Tibial nerve (tissue), 4 donors: ENCODE data around the gene TENM4. TPM values are rescaled to one million over a fixed set of nuclear protein-coding genes. Genes with fewer than 3 reads are reported as not detected.

Source experiments
- DNase-seq, 2 donors: peaks; one replicate each; pipeline ENCODE4 v3.0.0-alpha.2; 2019; ENCODE audit warnings: low spot score in 2 of 2
- H3K27ac ChIP-seq, 4 donors: fragments of 200-600 bp; sonication (generic) in 3 of 4; one replicate each; pipeline ENCODE4 v1.5.1; 2017 to 2019; ENCODE audit warnings: mild to moderate bottlenecking in 1 of 4
- H3K27me3 ChIP-seq, 2 donors: fragments of 200-600 bp; sonication (generic) in 1 of 2; one replicate each; pipeline versions ENCODE4 v1.5.1 to v1.6.0; 2017 to 2019
- H3K36me3 ChIP-seq, 3 donors: fragments of 200-600 bp; sonication (generic); one replicate each; pipeline ENCODE4 v1.5.1; 2018 to 2019
- H3K4me1 ChIP-seq, 4 donors: fragments of 200-600 bp; sonication (generic) in 3 of 4; one replicate each; pipeline ENCODE4 v1.5.1; 2017 to 2019
- H3K4me3 ChIP-seq, 4 donors: fragments of 200-600 bp; sonication (generic) in 3 of 4; one replicate each; pipeline ENCODE4 v1.5.1; 2017 to 2019; ENCODE audit warnings: mild to moderate bottlenecking in 1 of 4, moderate library complexity in 1 of 4
- H3K9me3 ChIP-seq, 4 donors: fragments of 200-600 bp; sonication (generic) in 3 of 4; one replicate each; pipeline ENCODE4 v1.5.1; 2017 to 2019
- CTCF ChIP-seq, 5 experiments: fragments of 200-600 bp in 3 of 5; fragments of 450-650 bp in 2 of 5; sonication (generic) in 3 of 5; IDR thresholded peaks; one replicate each; pipeline ENCODE4 v1.5.1; 2016 to 2019; ENCODE audit warnings: antibody characterized with exemption in 5 of 5, mild to moderate bottlenecking in 3 of 5, moderate library complexity in 2 of 5
- EP300 ChIP-seq, 2 donors: sonication (generic); formaldehyde crosslinking; IDR thresholded peaks; one replicate each; pipeline ENCODE4 v1.6.1; 2017; ENCODE audit warnings: antibody characterized with exemption in 2 of 2, mild to moderate bottlenecking in 1 of 2
- POLR2A ChIP-seq, 2 donors: fragments of 450-650 bp; IDR thresholded peaks; one replicate each; pipeline ENCODE4 v1.6.1; 2017; ENCODE audit warnings: antibody characterized with exemption in 2 of 2, mild to moderate bottlenecking in 2 of 2, moderate library complexity in 2 of 2
- WGBS, 2 donors: methylation state at CpG; one replicate each; pipeline ENCODE4 v1.1.5; 2018; 5-methylcytosine and 5-hydroxymethylcytosine counted together
- total RNA-seq, 4 donors: library from RNA; depleted of rRNA; stranded (reverse); fragments of >200 nt; gene quantifications; one replicate each; pipeline ENCODE4 v1.1.0, GENCODE V29; 2016

TENM4 gene
- total RNA-seq, 4 donors from 2014 or later = 15.3 to 36.3 (median 19.6) TPM

- DNase-seq = no peak
- Histone ChIP-seq H3K9me3 (no peaks in the 10 kb centered on the region), H3K27me3 (no peaks in the 10 kb centered on the region), H3K4me3 (no peak overlapping the region), H3K27ac (no peak overlapping the region), H3K4me1 (no peaks in the 10 kb centered on the region), H3K36me3 (no peaks in the 10 kb centered on the region)
- no peak for TF ChIP-seq CTCF (IDR thresholded peaks at IDR 0.05)
- no peak for TF ChIP-seq POLR2A (IDR thresholded peaks at IDR 0.05)
- TF ChIP-seq EP300 (IDR thresholded peaks at IDR 0.05) = no peak
- 44 to 48% methylated on average over 2 of the region's 2 CpGs for WGBS, 2 donors
These were observed 49.9 kb downstream of the TENM4 start for GRCh38 chr11:79390923-79391322.

GRCh38 chr11:79390477-79390876 lies 50.4 kb downstream of the TENM4 start:
- DNase-seq = no peak
- Histone ChIP-seq H3K4me1 (no peaks in the 10 kb centered on the region), H3K27me3 (no peaks in the 10 kb centered on the region), H3K4me3 (no peak overlapping the region), H3K9me3 (no peaks in the 10 kb centered on the region), H3K27ac (no peak overlapping the region), H3K36me3 (no peaks in the 10 kb centered on the region)
- 88 to 93% methylated on average over 2 of the region's 2 CpGs for WGBS, 2 donors
- TF ChIP-seq CTCF (IDR thresholded peaks at IDR 0.05) (no peak), EP300 (IDR thresholded peaks at IDR 0.05) (no peak), POLR2A (IDR thresholded peaks at IDR 0.05) (no peak)

GRCh38 chr11:79388201-79388600 lies 52.6 kb downstream of the TENM4 start:
- Histone ChIP-seq H3K27me3 (no peaks in the 10 kb centered on the region), H3K27ac (no peak overlapping the region), H3K9me3 (no peaks in the 10 kb centered on the region), H3K4me1 (no peaks in the 10 kb centered on the region), H3K36me3 (no peaks in the 10 kb centered on the region), H3K4me3 (no peak overlapping the region)
- DNase-seq = no peak
- 82 to 87% methylated on average over 2 of the region's 2 CpGs for WGBS, 2 donors
- TF ChIP-seq CTCF (IDR thresholded peaks at IDR 0.05) = no peak
- no peak for TF ChIP-seq EP300 (IDR thresholded peaks at IDR 0.05)
- no peak for TF ChIP-seq POLR2A (IDR thresholded peaks at IDR 0.05)

- WGBS, 2 donors = 68 to 73% methylated on average over 3 of the region's 3 CpGs
- Histone ChIP-seq H3K36me3 (no peaks in the 10 kb centered on the region), H3K4me3 (no peak overlapping the region), H3K9me3 (no peaks in the 10 kb centered on the region), H3K4me1 (no peaks in the 10 kb centered on the region), H3K27ac (no peak overlapping the region), H3K27me3 (no peaks in the 10 kb centered on the region)
- TF ChIP-seq CTCF (IDR thresholded peaks at IDR 0.05) (no peak), POLR2A (IDR thresholded peaks at IDR 0.05) (no peak), EP300 (IDR thresholded peaks at IDR 0.05) (no peak)
- no peak for DNase-seq
These were observed 57.0 kb downstream of the TENM4 start for GRCh38 chr11:79383874-79384273.

- TF ChIP-seq EP300 (IDR thresholded peaks at IDR 0.05) = no peak
- TF ChIP-seq CTCF (IDR thresholded peaks at IDR 0.05) = no peak
- no peak for TF ChIP-seq POLR2A (IDR thresholded peaks at IDR 0.05)
- H3K9me3 ChIP-seq = no peaks in the 10 kb centered on the region
- no peaks in the 10 kb centered on the region for H3K4me1 ChIP-seq
- H3K27me3 ChIP-seq = no peaks in the 10 kb centered on the region
- no peak overlapping the region for H3K4me3 ChIP-seq
- no peak for DNase-seq
- 53 to 54% methylated on average over 6 of the region's 6 CpGs for WGBS, 2 donors
- no peak overlapping the region for H3K27ac ChIP-seq
- H3K36me3 ChIP-seq = no peaks in the 10 kb centered on the region
These were observed 58.4 kb downstream of the TENM4 start for GRCh38 chr11:79382301-79383050.
